ENCODE data around the gene CIRBP. TPM values are rescaled to one million over a fixed set of nuclear protein-coding genes. Genes with fewer than 3 reads are reported as not detected.
"Not testable (repeated sequence)": the region's sequence is repeated elsewhere in the genome, so short reads cannot be mapped to it uniquely, and the experiment has no call there.

The CIRBP gene
- total RNA-seq, 1 donor from 2014 or later = 434 TPM

GRCh38 chr19:1311543-1312091 is 42.5 kb downstream of the CIRBP start:
- DNase-seq = no peak

GRCh38 chr19:1312767-1313694 is 43.9 kb downstream of the CIRBP start:
- DNase-seq = peak; percentile 64

- peak; percentile 40 for DNase-seq
Observed at GRCh38 chr19:1313695-1314613, 44.8 kb downstream of the CIRBP start.

- DNase-seq = peak; percentile 63
Observed at GRCh38 chr19:1315470-1316166, 46.5 kb downstream of the CIRBP start.

- DNase-seq = no peak
Observed at GRCh38 chr19:1316466-1316865, 47.3 kb downstream of the CIRBP start.

- DNase-seq = no peak
Observed at GRCh38 chr19:1317274-1318003, 48.3 kb downstream of the CIRBP start.

- DNase-seq = no peak
Observed at GRCh38 chr19:1318678-1319471, 49.7 kb downstream of the CIRBP start.

- DNase-seq = not testable (repeated sequence)
Observed at GRCh38 chr19:1320282-1320650, 51.1 kb downstream of the CIRBP start.

- DNase-seq = no peak
Observed at GRCh38 chr19:1321539-1321938, 52.4 kb downstream of the CIRBP start.

GRCh38 chr19:1322198-1322981 is 53.3 kb downstream of the CIRBP start:
- DNase-seq = no peak

- no peak for DNase-seq
Observed at GRCh38 chr19:1324249-1324805, 55.2 kb downstream of the CIRBP start.

Other genes starting within 250 kb of the CIRBP start
- 72.1 TPM for gene TMEM259, start 248.2 kb upstream of the CIRBP start, total RNA-seq
- not detected for gene RNU6-2, start 247.8 kb upstream of the CIRBP start, total RNA-seq
- gene CNN2, start 242.7 kb upstream of the CIRBP start, total RNA-seq = 42.3 TPM
- 22.1 TPM for gene ABCA7, start 229.2 kb upstream of the CIRBP start, total RNA-seq
- 16.8 TPM for gene ARHGAP45, start 202.2 kb upstream of the CIRBP start, total RNA-seq
- gene POLR2E, start 174.0 kb upstream of the CIRBP start, total RNA-seq = 73.4 TPM
- 115 TPM for gene GPX4, start 165.3 kb upstream of the CIRBP start, total RNA-seq
- 20.9 TPM for gene SBNO2, start 95.1 kb upstream of the CIRBP start, total RNA-seq
- 64.9 TPM for gene STK11, start 63.6 kb upstream of the CIRBP start, total RNA-seq
- 1.1 TPM for gene CBARP, start 31.3 kb upstream of the CIRBP start, total RNA-seq
- gene ATP5F1D, start 27.6 kb upstream of the CIRBP start, total RNA-seq = 67.2 TPM
- 26.7 TPM for gene MIDN, start 20.7 kb upstream of the CIRBP start, total RNA-seq
- 3.9 TPM for gene FAM174C, start 6.2 kb downstream of the CIRBP start, total RNA-seq
- gene EFNA2, start 16.5 kb downstream of the CIRBP start, total RNA-seq = not detected
- 90.7 TPM for gene NDUFS7, start 114.6 kb downstream of the CIRBP start, total RNA-seq
- gene GAMT, start 132.2 kb downstream of the CIRBP start, total RNA-seq = 102 TPM
- 55.9 TPM for gene DAZAP1, start 138.3 kb downstream of the CIRBP start, total RNA-seq
- 585 TPM for gene RPS15, start 169.1 kb downstream of the CIRBP start, total RNA-seq
- gene APC2, start 180.8 kb downstream of the CIRBP start, total RNA-seq = 1.5 TPM
- 14.6 TPM for gene C19orf25, start 209.9 kb downstream of the CIRBP start, total RNA-seq
- 1.0 TPM for gene PCSK4, start 221.0 kb downstream of the CIRBP start, total RNA-seq
- 4.2 TPM for gene REEP6, start 221.8 kb downstream of the CIRBP start, total RNA-seq
- gene ADAMTSL5, start 243.7 kb downstream of the CIRBP start, total RNA-seq = 9.0 TPM